ENCODE data around the gene RCOR2. TPM values are rescaled to one million over a fixed set of nuclear protein-coding genes. Genes with fewer than 3 reads are reported as not detected.
A peak's percentile ranks its signal among the peaks of the same experiment; 100 is the strongest.

RCOR2 gene
- total and polyA plus RNA-seq, 2 of the 13 experiments (the other 11 are each of a cell fraction or from before 2014, with no cell fraction given) = 8.3 to 8.5 TPM

DNA sequence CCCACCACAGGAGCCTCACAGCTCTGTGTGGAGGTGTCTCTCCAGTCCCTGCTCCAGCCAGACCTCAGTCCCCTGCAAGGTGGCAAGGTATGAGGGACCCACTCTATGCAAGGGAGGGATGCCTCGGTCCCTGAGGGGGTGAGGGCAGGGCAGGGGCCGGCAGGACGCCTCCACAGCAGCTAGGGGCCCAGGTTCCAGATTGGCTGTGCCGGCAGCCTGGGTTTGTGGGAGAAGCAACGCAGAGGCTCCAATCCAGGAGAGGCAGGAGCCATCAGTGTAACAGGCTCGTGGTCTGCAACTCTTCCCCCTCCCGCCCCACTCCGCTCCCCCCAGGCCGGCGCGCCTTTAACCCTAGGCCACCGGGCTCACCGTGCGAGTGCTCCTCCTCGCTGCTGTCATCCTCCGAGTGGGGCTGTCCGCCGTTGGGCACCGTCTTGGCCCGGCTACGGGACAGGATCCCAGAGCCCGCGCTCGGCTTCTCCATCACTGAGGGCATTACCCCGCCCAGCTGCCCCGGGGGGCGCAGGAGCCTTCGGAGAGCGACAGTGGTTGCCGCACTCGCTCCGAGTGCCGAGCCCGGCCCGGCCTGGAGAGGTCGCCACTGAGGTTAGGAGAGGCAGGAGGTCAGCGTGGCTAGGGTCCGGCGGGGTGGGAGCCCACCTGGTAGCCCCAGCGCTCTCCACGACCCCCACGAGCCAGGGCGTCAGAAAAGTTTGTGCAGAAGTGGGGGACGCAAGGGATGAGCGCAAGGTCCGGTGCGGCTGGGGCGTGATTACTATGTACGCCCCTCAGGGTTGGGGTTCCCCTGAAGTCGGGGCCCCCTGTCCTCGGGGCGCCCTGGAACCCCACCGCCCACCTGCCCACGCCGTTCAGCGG, 765 bp downstream of the RCOR2 start:
- Histone ChIP-seq H3K27ac (ENCODE audit: extremely low read length, insufficient read depth, low read length) (no peak overlapping the region), H3K4me3 (replicated peaks in 1 of 3; ENCODE audit: insufficient read depth in 1 of 3, low read depth in 2 of 3, low read length in 3 of 3) (peak overlapping the region; percentile 64 to 84 (median 76)), H3K27me3 (ENCODE audit: control insufficient read depth in 1 of 2, insufficient read depth in 2 of 2, low read length in 2 of 2) (no peaks in the 10 kb centered on the region; a peak in 2 of 5 replicates), H3K9me3 (ENCODE audit: low read length) (no peaks in the 10 kb centered on the region), H4K20me1 (ENCODE audit: insufficient read depth, low read length) (no peaks in the 10 kb centered on the region), H2AFZ (ENCODE audit: low read length) (no peak overlapping the region), H3K36me3 (replicated peaks in 1 of 2; ENCODE audit: control insufficient read depth in 1 of 2, insufficient read depth in 2 of 2, low read length in 2 of 2) (peaks cover 0 to 2% of the 10 kb centered on the region in 2 experiments; a peak in 2 of 5 replicates), H3K4me2 (ENCODE audit: low read depth, low read length) (peak overlapping the region; percentile 96), H3K9ac (ENCODE audit: insufficient read depth, low read depth, low read length) (peak overlapping the region; percentile 70), H3K79me2 (ENCODE audit: insufficient read depth, low read length) (no peaks in the 10 kb centered on the region), H3K4me1 (ENCODE audit: insufficient read depth, low read length) (peaks cover 42% of the 10 kb centered on the region)
- no TSS peak for BruUV-seq (replicated peaks)
- ChIA-PET CTCF (ENCODE audit: low intra/inter-chr PET ratio, low total read pairs) (interaction anchor here (1.2 to 1.4 kb wide), 2 partner anchors 30 to 31 kb away, joined by 3 to 4 read pairs; no protein-coding TSS in a partner anchor), POLR2A (interaction anchor here (0.6 to 1.8 kb wide), 8 partner anchors 19 to 1128 kb away, joined by 3 to 12 read pairs (median 4); no protein-coding TSS in a partner anchor)
- intact Hi-C loops (cut with micrococcal nuclease; ENCODE audit: unreplicated experiment) = loop anchor here (2.0 kb wide), 2 partner anchors 23 to 59 kb away; partner anchors contain the start of genes COX8A and NAA40
- WGBS (ENCODE audit: low lambda C conversion rate) = 5% methylated on average over 12 of the region's 56 CpGs
- DNase-seq (ENCODE audit: low spot score) (peak; percentile 53), FAIRE-seq (no peak), ATAC-seq (peak; percentile 16)
- in situ Hi-C loops (cut with HindIII; ENCODE audit: extremely low pct_ligation_motif_present, low pct_unique_long_range_greater_than_20kb) = loop anchor here (10.0 kb wide), 1 partner anchor 151 kb away; the partner anchor contains the start of gene ZFTA
- TF ChIP-seq, protein P1, sequence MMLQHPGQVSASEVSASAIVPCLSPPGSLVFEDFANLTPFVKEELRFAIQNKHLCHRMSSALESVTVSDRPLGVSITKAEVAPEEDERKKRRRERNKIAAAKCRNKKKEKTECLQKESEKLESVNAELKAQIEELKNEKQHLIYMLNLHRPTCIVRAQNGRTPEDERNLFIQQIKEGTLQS (CRISPR knock-in tag; IDR thresholded peaks at IDR 0.05) = no peak
- no peak for TF ChIP-seq PPARG (CRISPR knock-in tag; conservative IDR thresholded peaks at IDR 0.05)
- TF ChIP-seq ZMYM4 (CRISPR knock-in tag; IDR thresholded peaks at IDR 0.05) = no peak
- TF ChIP-seq RXRA (CRISPR knock-in tag; IDR thresholded peaks at IDR 0.05) = peak; percentile 65
- no peak for TF ChIP-seq TRIM24 (CRISPR knock-in tag; IDR thresholded peaks at IDR 0.05)
- TF ChIP-seq, protein P2, sequence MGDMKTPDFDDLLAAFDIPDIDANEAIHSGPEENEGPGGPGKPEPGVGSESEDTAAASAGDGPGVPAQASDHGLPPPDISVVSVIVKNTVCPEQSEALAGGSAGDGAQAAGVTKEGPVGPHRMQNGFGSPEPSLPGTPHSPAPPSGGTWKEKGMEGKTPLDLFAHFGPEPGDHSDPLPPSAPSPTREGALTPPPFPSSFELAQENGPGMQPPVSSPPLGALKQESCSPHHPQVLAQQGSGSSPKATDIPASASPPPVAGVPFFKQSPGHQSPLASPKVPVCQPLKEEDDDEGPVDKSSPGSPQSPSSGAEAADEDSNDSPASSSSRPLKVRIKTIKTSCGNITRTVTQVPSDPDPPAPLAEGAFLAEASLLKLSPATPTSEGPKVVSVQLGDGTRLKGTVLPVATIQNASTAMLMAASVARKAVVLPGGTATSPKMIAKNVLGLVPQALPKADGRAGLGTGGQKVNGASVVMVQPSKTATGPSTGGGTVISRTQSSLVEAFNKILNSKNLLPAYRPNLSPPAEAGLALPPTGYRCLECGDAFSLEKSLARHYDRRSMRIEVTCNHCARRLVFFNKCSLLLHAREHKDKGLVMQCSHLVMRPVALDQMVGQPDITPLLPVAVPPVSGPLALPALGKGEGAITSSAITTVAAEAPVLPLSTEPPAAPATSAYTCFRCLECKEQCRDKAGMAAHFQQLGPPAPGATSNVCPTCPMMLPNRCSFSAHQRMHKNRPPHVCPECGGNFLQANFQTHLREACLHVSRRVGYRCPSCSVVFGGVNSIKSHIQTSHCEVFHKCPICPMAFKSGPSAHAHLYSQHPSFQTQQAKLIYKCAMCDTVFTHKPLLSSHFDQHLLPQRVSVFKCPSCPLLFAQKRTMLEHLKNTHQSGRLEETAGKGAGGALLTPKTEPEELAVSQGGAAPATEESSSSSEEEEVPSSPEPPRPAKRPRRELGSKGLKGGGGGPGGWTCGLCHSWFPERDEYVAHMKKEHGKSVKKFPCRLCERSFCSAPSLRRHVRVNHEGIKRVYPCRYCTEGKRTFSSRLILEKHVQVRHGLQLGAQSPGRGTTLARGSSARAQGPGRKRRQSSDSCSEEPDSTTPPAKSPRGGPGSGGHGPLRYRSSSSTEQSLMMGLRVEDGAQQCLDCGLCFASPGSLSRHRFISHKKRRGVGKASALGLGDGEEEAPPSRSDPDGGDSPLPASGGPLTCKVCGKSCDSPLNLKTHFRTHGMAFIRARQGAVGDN (CRISPR knock-in tag; IDR thresholded peaks at IDR 0.05) = peak; percentile 74
- TF ChIP-seq ZFP41 (CRISPR knock-in tag; IDR thresholded peaks at IDR 0.05; ENCODE audit: borderline replicate concordance) = no peak
- TF ChIP-seq ZNF383 (CRISPR knock-in tag; IDR thresholded peaks at IDR 0.05; ENCODE audit: borderline replicate concordance) = no peak
- TF ChIP-seq, protein P3, sequence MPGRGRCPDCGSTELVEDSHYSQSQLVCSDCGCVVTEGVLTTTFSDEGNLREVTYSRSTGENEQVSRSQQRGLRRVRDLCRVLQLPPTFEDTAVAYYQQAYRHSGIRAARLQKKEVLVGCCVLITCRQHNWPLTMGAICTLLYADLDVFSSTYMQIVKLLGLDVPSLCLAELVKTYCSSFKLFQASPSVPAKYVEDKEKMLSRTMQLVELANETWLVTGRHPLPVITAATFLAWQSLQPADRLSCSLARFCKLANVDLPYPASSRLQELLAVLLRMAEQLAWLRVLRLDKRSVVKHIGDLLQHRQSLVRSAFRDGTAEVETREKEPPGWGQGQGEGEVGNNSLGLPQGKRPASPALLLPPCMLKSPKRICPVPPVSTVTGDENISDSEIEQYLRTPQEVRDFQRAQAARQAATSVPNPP (CRISPR knock-in tag; IDR thresholded peaks at IDR 0.05) = no peak
- TF ChIP-seq, protein P4, sequence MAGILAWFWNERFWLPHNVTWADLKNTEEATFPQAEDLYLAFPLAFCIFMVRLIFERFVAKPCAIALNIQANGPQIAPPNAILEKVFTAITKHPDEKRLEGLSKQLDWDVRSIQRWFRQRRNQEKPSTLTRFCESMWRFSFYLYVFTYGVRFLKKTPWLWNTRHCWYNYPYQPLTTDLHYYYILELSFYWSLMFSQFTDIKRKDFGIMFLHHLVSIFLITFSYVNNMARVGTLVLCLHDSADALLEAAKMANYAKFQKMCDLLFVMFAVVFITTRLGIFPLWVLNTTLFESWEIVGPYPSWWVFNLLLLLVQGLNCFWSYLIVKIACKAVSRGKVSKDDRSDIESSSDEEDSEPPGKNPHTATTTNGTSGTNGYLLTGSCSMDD (CRISPR knock-in tag; IDR thresholded peaks at IDR 0.05) = no peak
- TF ChIP-seq KAT2B (IDR thresholded peaks at IDR 0.05; ENCODE audit: borderline replicate concordance, low read depth, low read length) = no peak
- TF ChIP-seq, protein P5, sequence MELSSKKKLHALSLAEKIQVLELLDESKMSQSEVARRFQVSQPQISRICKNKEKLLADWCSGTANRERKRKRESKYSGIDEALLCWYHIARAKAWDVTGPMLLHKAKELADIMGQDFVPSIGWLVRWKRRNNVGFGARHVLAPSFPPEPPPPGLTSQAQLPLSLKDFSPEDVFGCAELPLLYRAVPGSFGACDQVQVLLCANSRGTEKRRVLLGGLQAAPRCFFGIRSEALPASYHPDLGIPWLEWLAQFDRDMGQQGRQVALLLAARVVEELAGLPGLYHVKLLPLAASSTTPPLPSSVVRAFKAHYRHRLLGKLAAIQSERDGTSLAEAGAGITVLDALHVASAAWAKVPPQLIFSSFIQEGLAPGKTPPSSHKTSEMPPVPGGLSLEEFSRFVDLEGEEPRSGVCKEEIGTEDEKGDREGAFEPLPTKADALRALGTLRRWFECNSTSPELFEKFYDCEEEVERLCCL (CRISPR knock-in tag; IDR thresholded peaks at IDR 0.05; ENCODE audit: borderline replicate concordance) = no peak

Measured in HepG2 (cell line).